Lung (tissue), 12 donors: ENCODE measurements around the gene ZCCHC24. TPM values are rescaled to one million over a fixed set of nuclear protein-coding genes. Genes with fewer than 3 reads are reported as not detected.
"Not testable (repeated sequence)": the region's sequence is repeated elsewhere in the genome, so short reads cannot be mapped to it uniquely, and the experiment has no call there.

Experiments
- ATAC-seq: fragments of 200-7000 bp; cut with Tn5 transposase; one replicate; pipeline ENCODE4 v1.9.1; 2020; ENCODE audit warnings: moderate number of reproducible peaks; ENCODE audit not compliant: insufficient read depth, low FRiP score
- DNase-seq, 3 donors: peaks; one replicate each; pipeline ENCODE4 v3.0.0-alpha.2; 2013 to 2017
- H3K27ac ChIP-seq, 2 donors: one replicate each; pipeline ENCODE4 v1.5.1; 2013; ENCODE audit warnings: mild to moderate bottlenecking in 2 of 2, moderate library complexity in 2 of 2, control low read depth in 1 of 2, inconsistent platforms in 1 of 2, low read depth in 1 of 2, low read length in 1 of 2
- H3K27me3 ChIP-seq, 3 donors: one replicate each; pipeline ENCODE4 v1.5.1; 2013; ENCODE audit warnings: low read length in 2 of 3; ENCODE audit not compliant: control insufficient read depth in 3 of 3, insufficient read depth in 3 of 3
- H3K36me3 ChIP-seq, 4 donors: one replicate each; pipeline ENCODE4 v1.5.1; 2013; ENCODE audit warnings: low read length in 4 of 4, mild to moderate bottlenecking in 1 of 4, moderate library complexity in 1 of 4; ENCODE audit not compliant: control insufficient read depth in 4 of 4, insufficient read depth in 4 of 4
- H3K4me1 ChIP-seq, 5 donors: one replicate each; pipeline ENCODE4 v1.5.1; 2013; ENCODE audit warnings: low read length in 5 of 5, mild to moderate bottlenecking in 2 of 5, moderate library complexity in 1 of 5; ENCODE audit not compliant: control insufficient read depth in 5 of 5, insufficient read depth in 5 of 5
- H3K4me3 ChIP-seq: one replicate; pipeline ENCODE4 v1.5.1; 2013; ENCODE audit warnings: mild to moderate bottlenecking, control low read depth, moderate library complexity
- H3K9ac ChIP-seq, 2 donors: one replicate each; pipeline ENCODE4 v1.5.1; 2013; ENCODE audit warnings: low read length in 2 of 2, control low read depth in 1 of 2; ENCODE audit not compliant: insufficient read depth in 1 of 2
- H3K9me3 ChIP-seq, 4 donors: one replicate each; pipeline ENCODE4 v1.5.1; 2013; ENCODE audit warnings: low read length in 3 of 4, mild to moderate bottlenecking in 1 of 4, moderate library complexity in 1 of 4; ENCODE audit not compliant: control insufficient read depth in 4 of 4, insufficient read depth in 3 of 4
- WGBS, 2 donors: extraction: QIAGEN DNeasy Blood & Tissue Kit; methylation state at CpG; one replicate each; pipeline ENCODE4 v1.1.7; 2013; 5-methylcytosine and 5-hydroxymethylcytosine counted together
- polyA plus RNA-seq, 2 donors: library from polyadenylated mRNA; stranded (reverse); fragments of 200-250 nt; gene quantifications; one replicate each; pipeline ENCODE4 v1.2.1, GENCODE V29; 2013
- total RNA-seq, 2 donors: library from RNA; depleted of rRNA in 1 of 2; stranded (reverse); fragments of >200 nt in 1 of 2; gene quantifications; one replicate each; pipeline ENCODE4 v1.2.1, GENCODE V29; 2014 to 2021
- TF ChIP-seq, protein P1 (sequence below): IDR thresholded peaks from 2 replicates; pipeline ENCODE4 v1.5.1; 2012; ENCODE audit warnings: mild to moderate bottlenecking; ENCODE audit errors: control extremely low read depth, extremely low read depth
- donor health status: control.
- donor health status: control.
- donor health status: Bipolar disorder and iron deficiency.
- donor health status: healthy.
- donor health status: DM: yes; HTN: yes; CAD: no.

The ZCCHC24 gene
- total and polyA plus RNA-seq, 4 donors: 10.4 to 33.5 (median 13.5) TPM

DNA sequence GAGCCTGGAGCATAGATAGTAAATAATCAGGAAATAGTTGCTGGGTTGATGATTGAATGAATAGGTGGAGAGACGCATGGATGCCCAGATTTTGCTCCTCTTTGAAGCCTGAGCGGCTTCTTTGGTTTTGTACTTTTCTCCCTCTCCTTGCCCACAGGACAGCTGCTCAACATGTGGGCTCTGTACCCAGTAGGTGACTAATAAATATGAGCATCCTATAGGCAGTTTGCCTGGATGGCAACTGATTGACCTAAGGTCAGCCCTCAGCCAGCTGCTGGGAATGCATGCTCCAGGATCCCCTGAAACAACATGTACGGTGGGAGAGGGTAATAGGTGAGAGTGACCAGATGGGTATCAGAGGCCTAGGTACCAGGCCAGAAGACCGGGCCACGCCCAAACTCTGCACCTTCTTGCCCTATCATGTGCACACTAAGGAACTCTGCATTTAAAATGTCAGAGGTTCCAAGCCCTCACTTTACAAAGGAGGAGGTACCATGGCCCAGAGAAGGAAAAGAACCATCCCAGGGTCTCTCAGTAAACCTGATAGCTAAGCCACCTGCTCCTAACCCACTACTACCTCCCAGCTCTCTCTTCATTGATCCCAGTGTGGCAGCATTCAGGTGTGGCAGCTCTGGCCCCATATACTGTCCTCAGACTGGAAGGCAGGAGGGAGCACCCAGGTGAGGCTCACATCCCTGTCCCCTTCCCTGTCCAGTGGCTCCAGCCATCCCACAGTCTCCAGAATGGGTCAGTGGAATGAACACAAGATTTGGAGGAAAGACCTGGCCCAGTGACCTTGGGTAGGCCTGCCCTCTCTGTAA is 2.7 kb upstream of the ZCCHC24 start:
- ATAC-seq (no peak), DNase-seq (no peak)
- Histone ChIP-seq H3K9me3 (no peaks in the 10 kb centered on the region), H3K4me3 (no peak overlapping the region), H3K27me3 (no peaks in the 10 kb centered on the region), H3K9ac (no peak overlapping the region), H3K36me3 (no peaks in the 10 kb centered on the region), H3K4me1 (peaks cover 5 to 44% (median 14%) of the 10 kb centered on the region in 5 donors), H3K27ac (no peak overlapping the region)
- TF ChIP-seq, protein P1, sequence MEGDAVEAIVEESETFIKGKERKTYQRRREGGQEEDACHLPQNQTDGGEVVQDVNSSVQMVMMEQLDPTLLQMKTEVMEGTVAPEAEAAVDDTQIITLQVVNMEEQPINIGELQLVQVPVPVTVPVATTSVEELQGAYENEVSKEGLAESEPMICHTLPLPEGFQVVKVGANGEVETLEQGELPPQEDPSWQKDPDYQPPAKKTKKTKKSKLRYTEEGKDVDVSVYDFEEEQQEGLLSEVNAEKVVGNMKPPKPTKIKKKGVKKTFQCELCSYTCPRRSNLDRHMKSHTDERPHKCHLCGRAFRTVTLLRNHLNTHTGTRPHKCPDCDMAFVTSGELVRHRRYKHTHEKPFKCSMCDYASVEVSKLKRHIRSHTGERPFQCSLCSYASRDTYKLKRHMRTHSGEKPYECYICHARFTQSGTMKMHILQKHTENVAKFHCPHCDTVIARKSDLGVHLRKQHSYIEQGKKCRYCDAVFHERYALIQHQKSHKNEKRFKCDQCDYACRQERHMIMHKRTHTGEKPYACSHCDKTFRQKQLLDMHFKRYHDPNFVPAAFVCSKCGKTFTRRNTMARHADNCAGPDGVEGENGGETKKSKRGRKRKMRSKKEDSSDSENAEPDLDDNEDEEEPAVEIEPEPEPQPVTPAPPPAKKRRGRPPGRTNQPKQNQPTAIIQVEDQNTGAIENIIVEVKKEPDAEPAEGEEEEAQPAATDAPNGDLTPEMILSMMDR: no peak
- WGBS, 2 donors: 95 to 96% methylated on average over 5 of the region's 5 CpGs

DNA sequence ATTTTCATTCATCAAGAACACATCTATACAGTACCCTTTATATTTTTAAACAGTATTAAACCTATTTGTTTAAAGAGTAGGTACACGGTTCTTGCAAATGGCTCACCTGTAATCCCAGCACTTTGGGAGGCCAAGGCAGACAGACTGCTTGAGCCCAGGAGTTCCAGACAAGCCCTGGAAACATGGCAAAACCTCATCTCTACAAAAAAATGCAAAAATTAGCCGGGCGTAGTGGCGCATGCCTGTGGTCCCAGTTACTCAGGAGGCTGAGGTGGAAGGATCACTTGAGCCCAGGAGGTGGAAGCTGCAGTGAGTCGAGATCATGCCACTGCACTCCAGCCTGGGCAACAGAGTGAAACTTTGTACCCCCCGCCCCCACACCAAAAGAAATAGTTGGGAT is 1.8 kb upstream of the ZCCHC24 start:
- 88 to 89% methylated on average over 6 of the region's 6 CpGs for WGBS, 2 donors
- ATAC-seq, H3K27me3 ChIP-seq, DNase-seq, H3K36me3 ChIP-seq, H3K9ac ChIP-seq, H3K9me3 ChIP-seq, H3K27ac ChIP-seq, H3K4me3 ChIP-seq: not testable (repeated sequence)
- peaks cover 5 to 43% (median 19%) of the 10 kb centered on the region in 5 donors for H3K4me1 ChIP-seq

DNA sequence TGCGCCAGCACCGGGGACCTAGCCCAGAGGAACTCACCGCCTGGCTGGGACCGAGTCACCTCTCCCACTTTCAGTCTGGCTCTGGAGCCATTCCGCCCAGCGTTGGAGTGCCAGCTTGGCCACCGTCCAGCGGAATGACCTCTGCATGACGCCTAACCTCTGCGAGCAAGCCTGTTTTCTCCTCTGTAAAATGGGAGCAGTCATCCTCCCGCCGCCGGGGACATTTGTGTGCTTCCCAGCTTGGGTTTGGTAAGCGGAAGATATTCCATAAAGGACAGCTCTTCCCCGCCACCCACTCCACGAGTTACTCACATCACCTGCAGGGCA is 1.3 kb upstream of the ZCCHC24 start:
- ATAC-seq: no peak
- Histone ChIP-seq H3K9me3 (no peaks in the 10 kb centered on the region), H3K4me3 (peak overlapping the region; percentile 10), H3K9ac (peak overlapping the region in 1 of 2 donors; percentile 66), H3K27ac (peak overlapping the region; percentile 71 to 86), H3K27me3 (no peaks in the 10 kb centered on the region), H3K4me1 (peaks cover 5 to 42% (median 21%) of the 10 kb centered on the region in 5 donors), H3K36me3 (no peaks in the 10 kb centered on the region)
- DNase-seq: no peak
- TF ChIP-seq, protein P1: no peak
- WGBS, 2 donors: 37 to 48% methylated on average over 16 of the region's 16 CpGs

DNA sequence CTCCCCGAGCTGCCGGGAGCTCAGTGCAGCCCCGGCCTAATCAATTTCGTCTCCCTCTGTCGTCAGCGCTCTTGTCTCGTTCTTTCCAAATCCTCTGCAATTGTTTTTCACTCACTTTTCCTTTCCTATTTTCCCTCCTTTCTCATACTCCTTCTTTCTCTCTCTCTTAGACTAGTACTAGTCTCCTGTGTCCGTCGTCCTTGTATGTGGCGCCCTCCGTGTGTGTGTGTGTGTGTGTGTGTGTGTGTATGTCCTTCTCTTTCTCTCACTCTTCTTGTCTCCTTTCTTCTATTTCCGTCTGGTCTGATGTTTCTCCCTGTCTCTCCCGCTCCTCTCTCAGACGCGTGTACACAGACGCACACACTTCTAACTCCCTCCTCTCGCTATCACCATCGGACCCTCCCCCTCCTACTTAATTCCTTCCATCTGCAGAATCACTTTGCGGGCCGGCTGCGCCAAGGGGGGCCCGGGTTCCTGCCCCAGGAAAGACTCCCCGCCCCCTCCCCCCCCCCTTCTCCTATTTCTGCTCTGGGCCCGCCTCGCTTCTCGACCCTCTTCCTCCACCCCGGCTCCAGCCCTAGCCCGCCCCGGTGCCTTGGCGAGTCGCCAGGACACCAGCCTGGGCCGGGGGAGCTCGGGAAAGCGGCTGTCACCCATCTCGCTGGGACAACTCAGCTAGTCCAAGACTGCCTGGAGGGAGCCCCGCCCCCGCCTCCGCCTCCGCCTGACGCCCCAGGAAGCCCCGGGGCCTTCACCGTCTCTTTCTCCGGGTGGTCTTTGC is 743 bp upstream of the ZCCHC24 start:
- DNase-seq (peak; percentile 96 to 98 (median 97)), ATAC-seq (no peak)
- H3K27me3 ChIP-seq: no peaks in the 10 kb centered on the region
- H3K36me3 ChIP-seq: no peaks in the 10 kb centered on the region
- no peaks in the 10 kb centered on the region for H3K9me3 ChIP-seq
- peak overlapping the region in 1 of 2 donors; percentile 95 for H3K9ac ChIP-seq
- 1 to 3% methylated on average over 39 to 43 of the region's 43 CpGs for WGBS, 2 donors
- H3K4me1 ChIP-seq: peaks cover 5 to 47% (median 21%) of the 10 kb centered on the region in 5 donors
- TF ChIP-seq, protein P1: no peak
- peak overlapping the region; percentile 71 to 86 for H3K27ac ChIP-seq
- peak overlapping the region; percentile 10 for H3K4me3 ChIP-seq
